Mucosa of gallbladder (tissue), 1 donor: ENCODE results near the gene ARL6IP4. TPM values are rescaled to one million over a fixed set of nuclear protein-coding genes. Genes with fewer than 3 reads are reported as not detected.
"Not testable (repeated sequence)": the region's sequence is repeated elsewhere in the genome, so short reads cannot be mapped to it uniquely, and the experiment has no call there.

ENCODE experiments used
- DNase-seq: peaks from one replicate; pipeline ENCODE4 v3.0.0-alpha.2; 2020; ENCODE audit warnings: low spot score
- total RNA-seq: library from RNA; stranded (reverse); gene quantifications from one replicate; pipeline ENCODE4 v1.2.1, GENCODE V29; 2021
- donor health status: DM: no; HTN: no; CAD: no.

The ARL6IP4 gene
- total RNA-seq: 169 TPM

GRCh38 chr12:122980183-122981035 lies at the start of gene ARL6IP4:
Gene ARL6IP4 (plus strand): TSS chr12:122980681. CDS start chr12:122981140, 459 bp downstream.
- DNase-seq: peak; percentile 30

- DNase-seq: no peak
Observed at GRCh38 chr12:122932207-122932606, 48.3 kb upstream of the ARL6IP4 start.

- DNase-seq: no peak
Observed at GRCh38 chr12:122934722-122935121, 45.8 kb upstream of the ARL6IP4 start.

- no peak for DNase-seq
Observed at GRCh38 chr12:122935318-122935717, 45.2 kb upstream of the ARL6IP4 start.

- DNase-seq: no peak
Observed at GRCh38 chr12:122937622-122938091, 42.8 kb upstream of the ARL6IP4 start.

- no peak for DNase-seq
Observed at GRCh38 chr12:122939125-122939524, 41.4 kb upstream of the ARL6IP4 start.

- DNase-seq: not testable (repeated sequence)
Observed at GRCh38 chr12:122941351-122941750, 39.1 kb upstream of the ARL6IP4 start.

GRCh38 chr12:122942637-122943036 lies 37.8 kb upstream of the ARL6IP4 start:
- no peak for DNase-seq

GRCh38 chr12:122943196-122943595 lies 37.3 kb upstream of the ARL6IP4 start:
- DNase-seq: no peak

GRCh38 chr12:122944605-122945592 lies 35.6 kb upstream of the ARL6IP4 start:
- peak; percentile 48 for DNase-seq

GRCh38 chr12:122946690-122947341 lies 33.7 kb upstream of the ARL6IP4 start:
- peak; percentile 89 for DNase-seq

GRCh38 chr12:122947352-122947792 lies 33.1 kb upstream of the ARL6IP4 start:
- peak; percentile 53 for DNase-seq

GRCh38 chr12:122948605-122949004 lies 31.9 kb upstream of the ARL6IP4 start:
- DNase-seq: no peak

- DNase-seq: no peak
Observed at GRCh38 chr12:122949405-122949804, 31.1 kb upstream of the ARL6IP4 start.

- no peak for DNase-seq
Observed at GRCh38 chr12:122949816-122950675, 30.4 kb upstream of the ARL6IP4 start.

- peak; percentile 60 for DNase-seq
Observed at GRCh38 chr12:122951406-122951805, 29.1 kb upstream of the ARL6IP4 start.

GRCh38 chr12:122951979-122952892 lies 28.2 kb upstream of the ARL6IP4 start:
- DNase-seq: peak; percentile 84

GRCh38 chr12:122955156-122955555 lies 25.3 kb upstream of the ARL6IP4 start:
- DNase-seq: no peak

GRCh38 chr12:122956035-122956434 lies 24.4 kb upstream of the ARL6IP4 start:
- DNase-seq: no peak
